Measurements from ENCODE around the gene DSCAML1.

GRCh38 chr11:117835576-117835975 lies 38.6 kb upstream of the DSCAML1 start:
- TF ChIP-seq CTCF (IDR thresholded peaks at IDR 0.05; ENCODE audit: insufficient read depth, low read depth, low read length) (no peak), EZH2 (IDR thresholded peaks at IDR 0.05; ENCODE audit: insufficient read depth, low read length) (no peak)
